Breast epithelium (tissue), 3 donors: ENCODE measurements around the gene PRKCE.

Experiments
- POLR2A ChIP-seq: fragments of 450-650 bp; IDR thresholded peaks from one replicate; pipeline ENCODE4 v1.6.1; 2016; ENCODE audit warnings: antibody characterized with exemption, mild to moderate bottlenecking, moderate library complexity
- POLR2AphosphoS5 ChIP-seq, 3 donors: sonication (generic); formaldehyde crosslinking; IDR thresholded peaks; one replicate each; pipeline ENCODE4 v1.6.1; 2017; ENCODE audit warnings: antibody characterized with exemption in 3 of 3
- TF ChIP-seq, protein P1 (sequence below), 3 donors: fragments of 450-650 bp; IDR thresholded peaks; one replicate each; pipeline ENCODE4 v1.5.1; 2016 to 2017; ENCODE audit warnings: antibody characterized with exemption in 3 of 3, mild to moderate bottlenecking in 3 of 3, moderate library complexity in 3 of 3

DNA sequence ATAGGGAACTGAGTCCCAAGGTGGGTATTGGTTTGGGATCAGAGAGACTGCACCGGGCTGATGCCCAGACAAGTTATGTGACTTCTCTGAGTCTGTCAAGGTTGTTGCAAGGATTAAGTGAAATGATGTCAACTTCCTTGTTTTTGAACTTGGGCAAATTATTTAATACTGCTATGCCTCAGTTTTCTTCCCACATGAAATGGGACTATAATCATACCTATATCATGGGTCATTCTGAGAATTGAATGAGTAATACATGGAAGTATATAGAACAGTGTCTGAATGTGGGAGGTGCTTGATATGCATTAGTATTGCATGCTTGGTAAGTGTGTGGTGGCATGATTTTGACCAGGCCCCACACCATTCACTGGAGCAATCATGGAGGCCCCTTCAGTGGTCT lies 99.0 kb downstream of the PRKCE start:
- TF ChIP-seq, protein P1, sequence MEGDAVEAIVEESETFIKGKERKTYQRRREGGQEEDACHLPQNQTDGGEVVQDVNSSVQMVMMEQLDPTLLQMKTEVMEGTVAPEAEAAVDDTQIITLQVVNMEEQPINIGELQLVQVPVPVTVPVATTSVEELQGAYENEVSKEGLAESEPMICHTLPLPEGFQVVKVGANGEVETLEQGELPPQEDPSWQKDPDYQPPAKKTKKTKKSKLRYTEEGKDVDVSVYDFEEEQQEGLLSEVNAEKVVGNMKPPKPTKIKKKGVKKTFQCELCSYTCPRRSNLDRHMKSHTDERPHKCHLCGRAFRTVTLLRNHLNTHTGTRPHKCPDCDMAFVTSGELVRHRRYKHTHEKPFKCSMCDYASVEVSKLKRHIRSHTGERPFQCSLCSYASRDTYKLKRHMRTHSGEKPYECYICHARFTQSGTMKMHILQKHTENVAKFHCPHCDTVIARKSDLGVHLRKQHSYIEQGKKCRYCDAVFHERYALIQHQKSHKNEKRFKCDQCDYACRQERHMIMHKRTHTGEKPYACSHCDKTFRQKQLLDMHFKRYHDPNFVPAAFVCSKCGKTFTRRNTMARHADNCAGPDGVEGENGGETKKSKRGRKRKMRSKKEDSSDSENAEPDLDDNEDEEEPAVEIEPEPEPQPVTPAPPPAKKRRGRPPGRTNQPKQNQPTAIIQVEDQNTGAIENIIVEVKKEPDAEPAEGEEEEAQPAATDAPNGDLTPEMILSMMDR (IDR thresholded peaks at IDR 0.05) = no peak
- TF ChIP-seq POLR2A (no peak), POLR2AphosphoS5 (IDR thresholded peaks at IDR 0.05) (no peak)
